HG03342 (cell line): Measurements from ENCODE around the gene NACC1.

ENCODE experiments used
- ATAC-seq: cut with Tn5 transposase; IDR thresholded peaks from one replicate; pipeline ENCODE4 v1.9.1; 2021; ENCODE audit warnings: mild to moderate bottlenecking, moderate library complexity; ENCODE audit not compliant: unreplicated experiment

NACC1 gene

DNA sequence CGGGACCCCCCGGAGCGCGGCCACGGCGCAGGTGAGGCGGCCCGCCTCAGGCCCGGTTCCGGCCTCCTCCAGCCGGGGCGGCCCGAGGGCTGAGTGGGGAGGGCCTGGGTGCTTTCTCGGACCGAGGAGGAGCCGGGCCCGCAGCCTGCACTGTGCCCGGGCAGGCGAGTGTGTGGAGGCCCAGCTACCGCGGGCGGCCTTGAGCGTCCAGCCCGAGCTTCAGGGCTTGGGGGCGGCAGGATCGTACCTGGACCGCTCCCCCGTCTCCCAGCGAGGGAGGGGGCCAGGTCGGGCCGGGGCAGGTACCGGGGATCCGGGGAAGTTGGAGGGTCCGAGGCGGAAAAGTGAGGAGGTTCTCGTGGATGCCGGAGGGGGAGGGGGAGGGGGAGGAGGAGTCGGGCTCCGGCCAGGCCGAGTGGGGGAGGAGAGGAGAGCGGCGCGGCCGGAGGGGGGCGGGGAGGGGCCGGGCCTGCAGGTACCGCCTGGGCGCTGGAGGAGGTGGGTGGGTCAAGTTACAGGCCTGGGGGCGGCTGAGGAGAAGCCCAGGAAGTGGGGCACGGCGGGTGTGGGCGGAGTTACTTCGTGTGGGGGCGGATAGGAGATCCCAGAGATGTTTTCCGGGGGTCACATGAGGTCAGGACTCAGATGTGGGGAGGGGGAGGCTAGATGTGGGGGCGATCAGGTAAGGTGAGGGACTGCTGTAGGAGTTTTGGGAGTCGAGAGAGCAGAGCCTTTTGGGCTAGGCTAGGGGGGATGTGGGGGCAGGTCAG lies 545 bp downstream of the NACC1 start:
- ATAC-seq, result no peak

GRCh38 chr19:13119627-13120026 lies 1.6 kb downstream of the NACC1 start:
- no peak for ATAC-seq

DNA sequence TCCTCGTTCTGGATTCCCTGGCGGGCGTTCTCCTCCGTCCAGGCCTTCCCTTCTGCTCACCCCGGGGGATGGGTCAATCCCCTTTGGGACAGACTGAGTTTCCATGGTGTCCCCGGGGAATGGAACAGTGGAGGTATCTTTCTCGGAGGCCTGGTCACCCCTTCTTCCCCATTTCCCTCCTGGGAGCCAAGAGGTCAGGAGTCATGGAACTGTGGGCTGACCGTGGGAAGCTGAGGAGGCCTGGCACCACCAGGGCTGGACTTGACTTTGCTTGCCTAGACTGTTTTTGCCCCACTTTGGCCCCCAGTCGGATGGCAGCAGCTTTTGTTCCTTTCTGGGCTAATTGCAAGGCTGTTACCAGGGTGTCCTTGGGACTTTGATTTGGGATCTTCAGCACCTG lies 2.0 kb downstream of the NACC1 start:
- ATAC-seq, result no peak

- ATAC-seq, result no peak
Observed at GRCh38 chr19:13120817-13121216, 2.8 kb downstream of the NACC1 start.

DNA sequence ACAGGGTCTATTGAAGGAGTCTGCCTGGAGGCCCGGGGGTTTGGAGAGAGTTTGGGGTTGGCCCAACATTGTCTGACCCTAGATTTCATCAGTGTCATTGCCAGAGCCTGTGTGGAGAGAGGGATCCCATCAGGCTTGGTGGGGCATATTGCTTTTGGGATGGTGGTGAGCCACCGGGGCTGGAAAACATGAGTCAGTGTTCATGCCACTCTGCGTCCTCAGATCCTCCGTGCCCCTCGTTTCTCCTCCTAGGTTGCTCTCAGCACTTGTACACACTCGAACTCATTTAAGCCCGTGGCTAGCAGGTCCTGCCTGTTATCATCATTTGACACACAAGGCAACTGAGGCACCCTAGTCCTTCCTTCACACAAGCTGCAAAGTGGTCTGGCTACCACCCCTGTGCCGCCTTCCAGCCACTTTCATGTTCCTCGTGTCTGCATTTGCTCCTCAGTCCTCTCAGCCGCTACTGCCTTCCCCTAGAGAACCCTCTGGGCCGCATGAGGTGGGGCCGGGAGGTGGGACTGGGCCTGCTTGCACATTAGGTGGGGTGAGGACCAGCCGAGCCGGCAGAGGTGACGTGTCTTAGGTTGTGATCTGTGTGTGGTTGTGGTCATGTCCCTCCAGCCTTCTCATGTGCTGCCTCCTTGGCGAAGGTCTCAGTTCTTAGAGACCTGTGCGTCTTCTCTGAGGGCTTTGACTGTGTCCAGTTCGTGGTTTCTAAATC lies 3.6 kb downstream of the NACC1 start:
- ATAC-seq, result no peak

DNA sequence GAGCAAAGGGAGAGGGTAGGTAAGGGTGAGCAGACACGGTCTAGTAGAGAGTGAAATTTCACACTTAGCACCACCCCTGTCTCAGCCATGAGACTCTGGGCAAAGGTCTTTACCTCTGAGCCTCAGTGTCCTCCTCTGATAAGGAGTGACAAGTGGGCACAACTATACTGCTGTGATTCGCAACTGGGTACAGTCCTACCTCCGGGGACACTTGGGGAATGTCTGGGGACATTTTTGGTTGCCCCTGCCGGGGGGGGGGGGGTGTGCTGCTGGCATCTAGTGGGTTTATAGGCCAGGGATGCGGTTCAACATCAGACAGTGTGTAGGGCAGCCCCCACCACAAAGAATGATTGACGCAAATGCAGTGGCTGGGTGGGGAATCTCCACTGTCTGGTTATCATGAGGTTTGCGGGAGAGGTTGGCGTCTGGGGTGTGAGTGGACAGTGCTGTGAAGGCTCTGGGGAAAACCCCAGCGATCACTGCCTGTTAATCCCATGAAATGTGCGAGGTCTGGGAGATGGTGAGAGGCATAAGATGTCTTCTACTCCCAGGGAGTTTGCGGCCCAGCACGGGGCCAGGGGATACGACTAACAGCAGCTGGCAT lies 4.3 kb downstream of the NACC1 start:
- no peak for ATAC-seq

- no peak for ATAC-seq
Observed at GRCh38 chr19:13122980-13123957, 5.2 kb downstream of the NACC1 start.

DNA sequence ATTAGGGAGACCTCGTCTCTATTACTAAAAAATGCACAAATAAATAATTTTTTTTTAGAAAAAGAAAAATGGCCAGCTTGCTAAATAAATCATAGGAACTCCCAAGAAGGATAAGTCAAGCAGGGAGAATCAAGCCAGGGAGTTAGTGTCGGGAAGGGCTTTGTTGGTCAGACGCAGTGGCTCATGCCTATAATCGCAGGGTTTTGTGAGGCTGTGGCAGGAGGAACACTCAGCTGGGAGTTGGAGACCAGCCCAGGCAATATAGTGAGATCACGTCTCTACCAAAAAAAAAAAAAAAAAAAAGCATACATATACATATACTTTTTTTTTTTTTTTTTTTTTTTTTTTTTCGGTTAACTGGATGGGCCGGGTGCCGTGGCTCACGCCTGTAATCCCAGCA lies 9.0 kb downstream of the NACC1 start:
- no peak for ATAC-seq

GRCh38 chr19:13127811-13128575 lies 9.9 kb downstream of the NACC1 start:
- ATAC-seq, result no peak

GRCh38 chr19:13128583-13128982 lies 10.5 kb downstream of the NACC1 start:
- ATAC-seq, result no peak

DNA sequence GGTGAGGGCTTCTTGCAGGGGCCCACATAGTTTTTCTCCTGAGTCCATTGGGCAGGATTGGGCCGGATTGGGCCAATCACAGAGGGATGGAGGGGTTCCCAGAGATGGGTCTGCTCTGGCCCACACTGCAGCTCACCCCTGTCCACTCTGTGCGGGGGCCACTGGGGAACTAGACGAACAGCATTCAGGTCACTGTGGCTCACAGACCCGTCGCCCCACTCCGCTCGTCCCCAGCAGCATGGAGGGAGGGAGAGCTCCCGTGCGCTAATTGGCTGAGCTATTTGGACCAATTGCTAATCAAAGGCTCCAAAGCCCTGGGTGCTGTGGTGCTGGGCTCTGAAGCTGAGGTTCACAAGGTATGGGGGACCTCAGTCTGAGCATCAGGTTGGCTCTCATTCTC lies 11.3 kb downstream of the NACC1 start:
- ATAC-seq, result no peak

GRCh38 chr19:13130886-13131490 lies 12.9 kb downstream of the NACC1 start:
- no peak for ATAC-seq

DNA sequence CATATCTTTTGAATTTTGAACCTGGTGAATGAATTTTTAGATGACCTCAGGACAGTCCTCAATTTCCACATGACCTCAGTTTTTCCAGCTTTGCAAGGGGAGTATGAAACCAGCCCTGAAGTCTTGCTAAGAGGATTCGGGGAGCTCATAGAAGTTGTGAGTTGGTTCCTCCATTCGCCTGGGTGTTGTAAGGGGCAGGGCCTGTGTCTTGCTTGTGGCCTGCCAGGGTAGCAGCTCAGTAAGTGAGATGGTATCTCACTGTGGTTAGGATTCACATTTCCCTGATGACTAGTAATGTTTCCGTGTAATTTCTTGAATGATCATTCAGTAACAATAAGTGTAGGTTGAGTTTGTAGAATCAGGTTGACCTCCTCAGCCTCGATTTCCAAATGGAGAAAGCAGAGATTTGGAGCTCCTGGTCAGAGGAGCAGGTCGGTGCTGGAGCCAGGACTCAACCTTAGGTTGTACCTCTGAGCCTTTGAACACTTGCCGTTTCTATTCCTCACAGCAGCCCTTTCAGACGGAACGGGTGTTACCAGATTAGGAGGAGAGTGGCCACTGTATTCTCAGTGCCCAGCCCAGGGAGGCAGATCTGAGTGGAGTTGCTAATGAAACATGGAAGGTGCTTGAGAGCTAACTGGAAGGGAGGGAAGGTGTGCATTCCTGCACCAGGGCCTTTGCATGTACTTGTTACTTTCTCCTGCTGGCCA lies 14.6 kb downstream of the NACC1 start:
- no peak for ATAC-seq

DNA sequence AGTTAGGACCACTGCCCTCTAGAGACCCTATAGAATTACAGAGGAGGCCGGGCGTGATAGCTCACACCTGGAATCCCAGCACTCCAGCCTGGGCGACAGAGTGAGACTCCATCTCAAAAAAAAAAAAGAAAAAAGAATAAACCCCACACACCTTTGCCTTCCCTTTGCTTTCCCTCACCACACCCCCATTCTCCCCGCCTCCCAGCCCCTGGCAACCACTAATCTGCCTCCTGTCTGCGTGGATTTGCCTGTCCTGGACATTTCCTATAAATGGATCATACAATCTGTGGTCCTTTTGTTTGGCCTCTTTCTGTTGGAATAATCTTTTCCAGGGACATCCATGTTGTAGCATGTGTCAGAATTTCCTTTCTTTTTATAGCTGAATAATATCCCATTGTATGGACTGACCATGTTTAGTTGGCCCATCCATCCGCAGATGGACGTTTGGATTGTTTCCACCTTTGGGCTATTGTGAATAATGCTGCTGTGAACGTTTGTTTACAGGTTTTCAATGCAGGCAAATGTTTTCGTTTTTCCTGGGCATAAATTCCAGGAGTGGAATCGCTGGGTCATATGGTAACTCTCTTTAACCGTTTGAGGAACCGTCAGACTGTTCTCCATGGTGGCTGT lies 15.3 kb downstream of the NACC1 start:
- ATAC-seq, result no peak

- no peak for ATAC-seq
Observed at GRCh38 chr19:13134626-13135025, 16.6 kb downstream of the NACC1 start.

DNA sequence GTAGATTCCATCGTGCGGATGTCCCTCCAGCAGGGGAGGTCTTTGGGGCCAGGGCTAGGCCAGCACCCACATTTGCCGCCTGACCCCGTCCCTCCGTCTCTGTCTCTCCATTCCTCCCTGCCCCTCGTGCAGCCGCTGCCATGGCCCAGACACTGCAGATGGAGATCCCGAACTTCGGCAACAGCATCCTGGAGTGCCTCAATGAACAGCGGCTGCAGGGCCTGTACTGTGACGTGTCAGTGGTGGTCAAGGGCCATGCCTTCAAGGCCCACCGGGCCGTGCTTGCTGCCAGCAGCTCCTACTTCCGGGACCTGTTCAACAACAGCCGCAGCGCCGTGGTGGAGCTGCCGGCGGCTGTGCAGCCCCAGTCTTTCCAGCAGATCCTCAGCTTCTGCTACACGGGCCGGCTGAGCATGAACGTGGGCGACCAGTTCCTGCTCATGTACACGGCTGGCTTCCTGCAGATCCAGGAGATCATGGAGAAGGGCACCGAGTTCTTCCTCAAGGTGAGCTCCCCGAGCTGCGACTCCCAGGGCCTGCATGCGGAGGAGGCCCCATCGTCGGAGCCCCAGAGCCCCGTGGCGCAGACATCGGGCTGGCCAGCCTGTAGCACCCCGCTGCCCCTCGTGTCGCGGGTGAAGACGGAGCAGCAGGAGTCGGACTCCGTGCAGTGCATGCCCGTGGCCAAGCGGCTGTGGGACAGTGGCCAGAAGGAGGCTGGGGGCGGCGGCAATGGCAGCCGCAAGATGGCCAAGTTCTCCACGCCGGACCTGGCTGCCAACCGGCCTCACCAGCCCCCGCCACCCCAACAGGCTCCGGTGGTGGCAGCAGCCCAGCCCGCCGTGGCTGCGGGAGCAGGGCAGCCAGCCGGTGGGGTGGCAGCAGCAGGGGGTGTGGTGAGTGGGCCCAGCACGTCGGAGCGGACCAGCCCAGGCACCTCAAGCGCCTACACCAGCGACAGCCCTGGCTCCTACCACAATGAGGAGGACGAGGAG lies 17.3 kb downstream of the NACC1 start:
- ATAC-seq, result no peak

- ATAC-seq, result no peak
Observed at GRCh38 chr19:13137290-13137794, 19.3 kb downstream of the NACC1 start.
